Smooth muscle cell of the brain vasculature (primary cell): Measurements from ENCODE around the gene MRAS.

Experiments
- DNase-seq: peaks from one replicate; pipeline ENCODE4 v3.0.0-alpha.2; 2012; ENCODE audit warnings: low read depth, low spot score

The MRAS gene

GRCh38 chr3:138340511-138340910, 7.9 kb upstream of the MRAS start:
- DNase-seq = no peak

DNA sequence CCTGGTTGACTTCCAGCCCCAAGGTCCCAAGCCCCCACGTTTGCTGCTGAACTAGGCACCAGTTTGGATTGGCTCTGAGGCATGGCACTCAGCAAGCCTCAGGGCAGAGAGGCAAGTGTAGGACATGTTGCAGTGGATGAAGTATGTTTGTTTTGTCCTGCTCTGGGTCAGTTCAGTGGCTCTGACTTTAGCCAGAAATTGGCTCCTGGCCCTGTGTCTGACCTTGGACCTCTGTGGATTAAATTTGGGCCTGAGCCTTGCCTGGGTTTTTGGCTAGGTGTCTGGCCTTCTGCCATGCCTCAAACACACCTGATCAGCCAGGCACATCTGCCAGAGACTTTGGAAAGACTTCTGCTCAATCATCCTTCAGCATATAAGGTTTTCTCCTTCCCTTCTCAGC, 3.6 kb upstream of the MRAS start:
- no peak for DNase-seq

- DNase-seq = no peak
Observed at GRCh38 chr3:138348754-138349739, 668 bp downstream of the MRAS start.

DNA sequence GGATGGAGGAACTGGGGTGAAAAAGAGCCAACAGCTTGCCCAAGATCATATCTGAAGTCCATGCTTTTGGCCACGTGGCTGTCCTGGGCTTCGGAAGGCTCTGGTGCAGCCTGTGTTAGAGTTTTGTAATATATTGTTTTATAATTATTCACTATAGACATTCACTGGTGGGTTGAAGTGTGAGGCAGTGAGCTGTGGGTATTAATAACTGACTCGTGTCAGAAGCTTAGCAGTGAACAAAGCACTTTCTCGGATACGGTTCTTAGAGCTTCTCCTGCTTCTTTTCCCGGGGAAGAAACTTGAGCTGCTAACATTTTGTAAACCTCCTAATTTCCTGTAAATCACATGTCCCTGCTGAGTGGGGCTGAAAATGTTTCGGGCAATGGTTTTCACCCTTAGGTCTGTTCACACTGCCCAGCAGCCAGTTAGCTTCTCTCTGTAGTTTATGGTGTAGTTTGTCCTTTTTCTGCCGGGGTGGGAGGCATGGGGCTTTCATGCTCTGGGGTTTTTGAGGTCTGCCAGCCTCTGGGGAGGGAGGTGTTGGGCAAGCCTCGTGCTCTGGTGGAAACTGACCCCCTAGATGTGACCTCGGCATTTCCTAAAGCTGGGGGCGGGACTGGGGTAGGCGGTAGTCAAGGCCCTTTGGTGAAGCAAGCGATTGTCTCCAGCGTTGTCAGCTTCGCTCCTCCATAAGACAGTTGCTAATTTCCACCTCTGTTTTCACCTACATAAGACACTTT, 1.7 kb downstream of the MRAS start:
- DNase-seq = no peak

DNA sequence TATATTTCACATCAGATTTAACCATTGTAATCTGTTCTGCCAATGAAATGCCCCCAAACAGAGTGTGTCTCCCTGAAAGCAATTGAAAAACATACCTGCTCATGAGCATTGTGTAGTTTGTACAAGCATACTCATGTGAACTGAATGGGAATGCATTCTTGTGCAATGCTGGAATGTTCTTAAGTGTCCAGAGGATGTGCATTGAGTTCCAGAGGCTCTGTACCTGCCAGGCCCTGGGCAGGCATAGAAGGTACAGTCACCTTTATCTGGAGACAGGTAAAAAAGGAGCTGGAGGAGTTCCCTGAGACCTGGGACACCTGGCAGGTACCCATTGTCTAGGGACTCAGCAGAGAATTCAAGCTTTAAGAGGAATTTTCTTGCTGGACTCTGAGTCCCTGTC, 2.8 kb downstream of the MRAS start:
- DNase-seq = no peak

GRCh38 chr3:138351916-138352550, 3.7 kb downstream of the MRAS start:
- DNase-seq = no peak

GRCh38 chr3:138354376-138354775, 6.0 kb downstream of the MRAS start:
- no peak for DNase-seq

DNA sequence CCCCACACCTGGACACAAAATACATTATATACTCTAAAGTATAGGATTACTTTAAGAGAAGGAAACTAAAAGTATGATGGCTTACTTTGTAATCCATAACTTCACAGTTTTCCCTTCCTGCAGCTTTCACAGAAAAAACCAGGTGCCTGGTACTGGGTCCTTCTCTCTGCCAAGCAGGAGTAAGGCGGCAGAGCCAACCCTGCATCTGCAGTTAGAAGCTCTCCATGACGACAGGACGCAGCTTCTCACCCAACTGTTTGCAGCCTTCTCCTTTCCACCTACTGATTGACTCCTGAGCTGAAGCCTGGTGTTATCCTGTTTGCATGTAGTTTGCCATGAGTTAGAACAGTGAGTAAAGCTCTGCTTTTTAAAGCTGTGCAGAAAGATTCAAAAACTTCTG, 6.7 kb downstream of the MRAS start:
- DNase-seq = no peak

DNA sequence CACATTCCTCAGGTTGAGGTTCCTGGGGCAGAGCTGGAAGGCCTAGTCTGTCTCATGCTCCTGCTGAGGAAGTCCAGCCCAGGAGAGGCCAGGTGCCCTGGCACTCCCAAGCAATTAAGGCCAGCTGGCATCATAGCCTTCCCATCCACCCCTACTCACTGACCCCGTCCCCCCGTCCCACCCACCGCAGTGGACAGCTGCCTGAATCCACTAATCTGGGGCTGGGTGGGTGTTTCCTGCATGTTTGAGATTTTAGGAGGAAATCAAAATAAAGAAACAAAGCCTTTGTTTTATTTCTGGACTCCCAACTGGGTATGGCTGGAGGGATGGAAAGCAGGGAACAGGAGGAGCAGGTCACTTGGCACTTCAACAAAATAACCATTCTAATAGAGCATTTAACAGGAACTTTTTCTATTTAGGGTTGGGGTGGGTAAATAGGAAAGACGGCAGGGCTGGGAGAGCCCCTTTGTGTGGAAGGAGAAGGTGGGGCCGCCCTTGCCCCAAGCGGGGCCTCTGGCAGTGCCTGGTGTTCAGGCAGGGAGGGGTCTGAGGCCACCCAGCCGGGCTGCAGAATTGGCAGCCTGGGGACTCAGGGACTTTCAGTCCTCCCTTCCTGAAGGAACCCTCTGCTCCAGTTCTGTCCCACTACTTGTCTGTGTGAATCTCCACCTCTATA, 8.5 kb downstream of the MRAS start:
- DNase-seq = no peak

DNA sequence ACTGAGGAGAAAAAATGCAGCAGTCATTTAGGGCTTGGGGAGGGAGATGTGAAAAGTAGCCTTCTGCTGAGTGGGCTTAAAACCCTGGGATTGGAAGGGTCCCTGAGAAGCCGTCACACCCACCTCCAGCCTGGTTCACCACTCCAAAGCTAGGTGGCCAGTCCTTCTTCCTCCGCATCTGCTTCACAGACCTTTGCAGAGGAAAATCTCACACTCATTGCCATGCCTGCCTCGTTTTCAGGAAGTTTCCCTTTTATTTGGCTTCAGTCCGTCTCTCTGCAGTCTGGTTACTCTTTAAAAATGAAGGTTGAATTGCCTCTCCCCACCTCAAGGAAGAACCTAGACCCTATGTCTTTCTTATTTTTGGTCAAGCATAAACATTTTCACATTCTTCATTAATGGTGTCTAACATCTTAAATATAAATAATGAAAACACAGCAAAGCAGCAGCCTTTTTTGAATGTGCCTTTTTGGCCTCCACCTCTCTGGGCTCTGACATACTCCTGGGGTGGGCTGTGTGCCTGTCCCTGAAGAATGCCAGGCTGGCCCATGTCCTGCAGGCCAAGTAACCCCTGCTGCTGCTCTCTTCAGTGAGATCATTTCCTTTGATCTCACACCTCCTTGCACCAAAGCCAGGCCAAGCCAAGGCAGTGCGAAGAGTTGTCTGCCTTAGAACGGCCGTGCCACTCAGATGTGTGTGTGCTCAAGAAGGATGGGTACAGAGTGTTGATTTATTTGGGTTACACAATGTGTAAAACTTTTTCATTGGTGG, 11.0 kb downstream of the MRAS start:
- DNase-seq = no peak

DNA sequence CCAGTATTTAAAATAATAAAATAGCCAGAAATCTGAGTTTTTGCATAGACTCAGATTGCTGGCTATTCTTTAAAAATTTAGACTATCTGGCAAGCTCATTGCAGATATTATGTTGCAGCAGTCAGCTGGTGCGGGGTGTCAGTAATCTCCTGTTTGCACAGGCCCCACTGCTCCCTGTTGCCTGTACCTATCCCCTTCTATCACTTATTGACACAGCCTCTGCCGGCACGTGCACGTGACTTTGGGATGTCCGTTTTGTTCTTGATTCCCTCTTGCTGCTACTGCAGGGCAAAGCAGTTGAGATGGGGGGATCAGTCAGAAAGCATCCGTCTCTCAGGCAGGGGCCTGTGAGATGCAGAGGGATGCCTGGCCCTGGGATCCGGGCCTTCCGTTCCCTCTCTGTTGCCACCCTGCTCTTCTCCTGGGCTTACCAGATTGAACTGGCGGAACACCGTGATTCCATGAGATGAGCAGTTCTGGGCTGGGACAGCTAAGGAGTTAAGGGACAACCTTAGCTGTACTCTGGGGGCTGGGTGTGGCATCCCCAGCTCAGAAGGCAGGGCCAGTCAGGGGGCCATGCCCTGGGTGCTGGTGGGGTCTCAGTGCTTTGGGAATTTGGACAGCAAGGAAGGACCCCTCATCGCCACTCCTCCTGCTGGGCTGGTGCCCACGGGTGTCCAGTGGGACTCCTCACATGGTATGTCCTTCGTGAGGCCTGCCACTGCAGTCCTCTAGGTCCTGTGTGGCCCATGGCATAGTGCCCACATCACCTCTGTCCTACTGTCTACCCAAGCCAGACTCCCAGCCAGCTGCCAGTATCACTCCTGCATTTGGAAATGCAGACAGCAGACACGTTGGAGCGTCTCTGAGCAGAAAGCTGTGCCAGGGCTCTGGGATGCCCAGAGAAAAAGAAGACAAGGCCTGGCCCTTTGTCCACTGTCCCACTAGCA, 11.8 kb downstream of the MRAS start:
- DNase-seq = no peak

GRCh38 chr3:138360869-138361525, 12.6 kb downstream of the MRAS start:
- DNase-seq = no peak

GRCh38 chr3:138361561-138361971, 13.2 kb downstream of the MRAS start:
- no peak for DNase-seq

- DNase-seq = no peak
Observed at GRCh38 chr3:138362538-138362937, 14.2 kb downstream of the MRAS start.

GRCh38 chr3:138363322-138363721, 14.9 kb downstream of the MRAS start:
- no peak for DNase-seq

GRCh38 chr3:138364356-138365252, 16.2 kb downstream of the MRAS start:
- no peak for DNase-seq

DNA sequence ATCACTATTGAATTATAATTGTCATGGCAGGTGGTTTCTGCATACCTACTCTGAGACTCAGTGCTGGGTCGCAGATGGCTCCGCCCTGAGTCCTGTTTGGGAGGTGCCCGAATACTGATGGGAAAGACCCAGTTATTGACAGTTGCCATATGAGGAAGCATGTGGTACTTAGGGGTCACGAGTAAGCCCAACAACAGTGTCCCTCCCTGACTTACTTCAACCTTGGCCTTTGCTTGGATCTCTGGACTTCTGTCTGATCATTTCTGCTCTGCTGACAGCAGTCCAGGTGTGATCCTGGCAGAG, 16.8 kb downstream of the MRAS start:
- no peak for DNase-seq

DNA sequence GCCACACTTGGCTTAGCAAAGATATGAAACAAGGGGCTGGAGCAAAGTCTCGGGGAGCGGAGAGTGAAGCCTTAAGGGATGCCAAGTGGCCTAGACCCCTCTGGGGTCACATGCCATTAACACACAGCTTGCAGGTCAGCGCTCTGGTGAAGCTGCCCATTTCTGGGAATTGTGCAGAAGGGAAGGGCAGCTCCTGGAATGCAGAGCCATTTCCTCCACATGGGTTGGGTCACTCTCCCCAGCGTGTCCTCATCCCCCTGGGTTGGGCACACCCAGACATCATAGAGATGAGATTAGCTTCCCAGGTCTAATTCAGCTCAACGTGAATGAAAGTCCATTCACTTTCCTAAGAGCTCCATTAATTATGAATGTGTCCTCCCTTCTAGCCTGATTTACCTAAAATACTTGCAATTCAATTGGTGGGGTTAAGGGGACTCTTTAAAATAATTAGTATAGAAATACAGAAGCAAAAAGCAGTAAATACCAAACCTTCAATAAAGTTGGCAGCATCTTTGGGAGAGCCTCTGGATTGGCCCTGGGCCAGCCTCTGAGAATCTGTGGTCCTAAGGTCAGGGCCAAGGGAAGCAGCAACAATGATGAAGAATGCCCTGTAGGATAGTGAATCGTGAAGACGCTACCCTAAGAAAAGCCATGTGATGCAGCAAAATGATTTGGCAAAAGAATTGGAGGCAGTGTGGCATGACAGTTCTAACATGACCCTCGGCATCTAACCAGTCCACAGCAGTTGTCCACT, 17.8 kb downstream of the MRAS start:
- no peak for DNase-seq
